GM12878 (cell line): ENCODE data around the gene CATSPERD.

Source experiments
- CTCF ChIP-seq, 3 experiments: IDR thresholded peaks in 2 of 3; conservative IDR thresholded peaks in 1 of 3; 2 replicates each; pipeline ENCODE4 v1.5.1; 2011; ENCODE audit warnings: low read depth in 3 of 3, low read length in 3 of 3, mild to moderate bottlenecking in 3 of 3, control low read depth in 2 of 3, moderate library complexity in 2 of 3, inconsistent platforms in 1 of 3, mixed read lengths in 1 of 3; ENCODE audit not compliant: control insufficient read depth in 2 of 3, insufficient read depth in 1 of 3; ENCODE audit errors: extremely low read depth in 1 of 3
- IRF5 ChIP-seq: fragments of 450-650 bp; IDR thresholded peaks from 2 replicates; pipeline ENCODE4 v1.6.1; 2017; ENCODE audit warnings: borderline replicate concordance
- USF1 ChIP-seq: IDR thresholded peaks from 2 replicates; pipeline ENCODE4 v1.6.1; 2011; ENCODE audit warnings: borderline replicate concordance, low read depth, mild to moderate bottlenecking, moderate library complexity, mixed read lengths, low read length; ENCODE audit not compliant: insufficient read depth; ENCODE audit errors: extremely low read length
- ZNF274 ChIP-seq: IDR thresholded peaks from one replicate; pipeline ENCODE4 v1.8.0; 2011; ENCODE audit not compliant: insufficient read length, insufficient read depth

DNA sequence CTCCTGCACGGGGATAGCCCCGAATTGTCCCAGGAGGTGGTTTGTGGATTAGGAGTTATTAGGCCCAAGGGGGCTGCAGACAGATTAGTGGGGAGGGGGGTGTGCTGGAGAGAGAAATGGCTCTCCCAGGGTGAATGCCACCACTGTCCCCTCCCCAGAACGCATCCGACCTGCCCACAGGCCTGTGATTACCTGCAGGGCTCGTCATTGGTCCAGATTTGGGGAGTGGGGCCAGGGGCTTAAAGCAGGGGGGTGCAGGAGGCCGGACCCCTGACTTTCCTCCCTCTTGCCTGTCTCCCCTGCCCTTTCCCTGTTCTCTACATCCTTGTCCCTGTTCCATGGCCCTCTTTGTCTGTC, 85.7 kb downstream of the CATSPERD start:
- no peak for TF ChIP-seq ZNF274
- TF ChIP-seq IRF5: no peak
- TF ChIP-seq CTCF (IDR thresholded peaks at IDR 0.05 in 2 of 3, conservative IDR thresholded peaks at IDR 0.05 in 1 of 3; ENCODE audit: control insufficient read depth in 2 of 3, extremely low read depth in 1 of 3, insufficient read depth in 1 of 3, low read depth in 3 of 3, low read length in 3 of 3): no peak; a peak in 1 of 6 replicates
- no peak for TF ChIP-seq USF1
